ENCODE measurements around the gene FAM168A. TPM values are rescaled to one million over a fixed set of nuclear protein-coding genes. Genes with fewer than 3 reads are reported as not detected.

Gene FAM168A
- total RNA-seq, 2 experiments from 2014 or later = 11.6 to 11.7 TPM

- POLR2A ChIA-PET = no interaction called here
- CTCF ChIA-PET = no interaction called here
Measured at GRCh38 chr11:73415854-73416615, 181.9 kb downstream of the FAM168A start.

DNA sequence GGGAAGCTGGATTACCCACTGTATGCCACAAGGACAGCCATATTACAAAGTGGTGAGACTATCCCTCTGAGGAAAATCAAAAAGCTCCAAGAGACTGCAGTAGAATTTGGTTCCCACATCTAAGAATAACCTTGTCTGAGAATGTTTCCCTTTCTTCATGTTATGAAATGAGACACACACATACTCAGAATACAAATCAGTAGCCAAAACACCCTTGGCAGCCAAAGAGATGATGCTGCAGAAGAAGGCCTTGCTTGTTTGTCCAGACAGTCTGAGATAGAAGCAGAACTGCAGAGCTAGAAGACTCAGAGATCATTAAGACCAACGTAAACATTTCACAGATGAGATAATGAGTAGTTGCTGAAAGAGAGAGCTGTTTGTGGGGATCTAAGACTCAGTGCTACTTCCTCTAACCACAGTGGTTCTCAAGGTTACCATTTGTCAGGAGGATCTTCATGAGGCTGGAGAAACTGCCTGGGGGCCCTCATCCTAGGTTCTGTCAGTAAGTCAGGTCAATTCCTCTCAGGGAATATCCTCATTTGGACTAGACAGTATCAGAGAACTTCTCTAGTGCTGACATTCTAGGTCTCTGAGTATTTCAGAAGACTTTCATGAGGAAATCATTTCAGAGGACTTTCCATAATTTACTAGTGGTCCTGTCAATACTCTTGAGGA lies 182.8 kb downstream of the FAM168A start:
- ChIA-PET CTCF (interaction anchor here (1.2 to 1.5 kb wide), 3 partner anchors 14 to 64 kb away, joined by 3 to 6 read pairs (median 4); no protein-coding TSS in a partner anchor), POLR2A (no interaction called here)

GRCh38 chr11:73413256-73413655 lies 184.7 kb downstream of the FAM168A start:
- ChIA-PET POLR2A (no interaction called here), CTCF (no interaction called here)

GRCh38 chr11:73412308-73412707 lies 185.6 kb downstream of the FAM168A start:
- POLR2A ChIA-PET = no interaction called here
- CTCF ChIA-PET = interaction anchor here (0.5 to 0.6 kb wide), 2 partner anchors 271 to 500 kb away, joined by 3 read pairs; no protein-coding TSS in a partner anchor

DNA sequence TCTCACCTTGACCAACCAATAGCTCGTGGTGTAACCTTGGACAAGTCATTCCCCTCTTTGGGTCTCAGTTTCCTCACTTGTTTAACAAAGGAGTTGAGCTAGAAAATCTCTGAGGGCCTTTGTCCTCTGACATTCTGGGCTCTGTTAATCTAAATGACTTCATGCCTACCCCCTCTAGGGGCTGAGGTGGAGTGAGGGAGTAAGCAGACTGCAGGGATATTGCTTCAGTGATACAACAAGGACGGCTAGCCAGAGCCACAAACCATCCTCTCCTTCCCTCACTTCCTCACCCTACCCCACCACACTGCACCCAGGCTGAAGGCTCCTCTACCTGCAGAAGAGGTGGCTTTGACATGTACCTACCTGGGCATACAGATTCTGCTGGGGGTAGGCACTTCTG lies 186.9 kb downstream of the FAM168A start:
- ChIA-PET POLR2A (interaction anchor here (1.7 kb wide), 1 partner anchor 11 kb away, joined by 3 read pairs; no protein-coding TSS in a partner anchor), CTCF (no interaction called here)

DNA sequence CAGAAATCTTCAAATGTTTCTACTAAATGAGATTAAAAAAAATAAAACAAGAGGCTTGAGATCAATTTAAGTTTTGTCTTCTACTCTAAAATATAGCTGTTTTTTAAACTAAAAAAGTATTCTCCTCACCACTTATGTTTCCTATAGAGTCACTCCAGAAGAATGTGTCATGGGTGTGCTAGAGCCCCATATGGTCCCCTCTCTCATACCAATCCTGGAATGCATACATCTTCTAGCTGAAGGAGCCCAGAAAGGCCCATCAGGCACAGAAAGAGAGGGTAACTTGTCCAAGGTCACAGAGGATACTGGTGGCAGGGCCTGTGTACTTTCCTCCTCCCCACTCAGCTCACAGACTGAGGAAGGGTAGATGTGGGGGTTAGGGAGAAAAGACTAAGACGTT lies 187.3 kb downstream of the FAM168A start:
- ChIA-PET CTCF (interaction anchor here (1.1 kb wide), 1 partner anchor 40 kb away, joined by 3 read pairs; no protein-coding TSS in a partner anchor), POLR2A (interaction anchor here (1.7 kb wide), 1 partner anchor 11 kb away, joined by 3 read pairs; no protein-coding TSS in a partner anchor)

GRCh38 chr11:73409431-73409830 lies 188.5 kb downstream of the FAM168A start:
- ChIA-PET POLR2A (interaction anchor here (1.7 kb wide), 1 partner anchor 10 kb away, joined by 3 read pairs; no protein-coding TSS in a partner anchor), CTCF (no interaction called here)

GRCh38 chr11:73406619-73407018 lies 191.3 kb downstream of the FAM168A start:
- ChIA-PET POLR2A (interaction anchor here (0.5 kb wide), 1 partner anchor 518 kb away, joined by 8 read pairs; no protein-coding TSS in a partner anchor), CTCF (interaction anchor here (1.1 to 2.0 kb wide), 4 partner anchors 17 to 254 kb away, joined by 3 to 9 read pairs (median 3); no protein-coding TSS in a partner anchor)

DNA sequence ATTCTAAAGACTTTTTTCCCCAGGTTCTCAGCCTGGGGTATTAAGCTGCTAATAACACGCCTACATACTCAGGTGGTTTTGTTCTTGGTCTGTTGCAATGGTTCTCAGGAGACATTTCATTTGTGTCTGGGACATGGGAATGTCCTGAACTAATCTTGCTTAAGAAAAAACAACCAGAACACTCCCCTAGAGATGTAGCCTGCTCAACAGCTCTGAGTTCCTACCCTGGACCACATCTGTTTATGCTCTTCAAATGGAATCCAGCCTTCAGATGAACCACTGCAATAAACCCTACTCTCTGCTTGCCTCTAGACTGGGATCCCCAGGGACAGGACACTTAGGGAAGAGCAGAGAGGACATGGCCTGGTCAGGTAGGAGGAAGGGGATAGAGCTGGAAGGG lies 191.8 kb downstream of the FAM168A start:
- POLR2A ChIA-PET = no interaction called here
- CTCF ChIA-PET = interaction anchor here (1.1 to 2.0 kb wide), 2 partner anchors 114 to 255 kb away, joined by 3 to 9 read pairs; no protein-coding TSS in a partner anchor

DNA sequence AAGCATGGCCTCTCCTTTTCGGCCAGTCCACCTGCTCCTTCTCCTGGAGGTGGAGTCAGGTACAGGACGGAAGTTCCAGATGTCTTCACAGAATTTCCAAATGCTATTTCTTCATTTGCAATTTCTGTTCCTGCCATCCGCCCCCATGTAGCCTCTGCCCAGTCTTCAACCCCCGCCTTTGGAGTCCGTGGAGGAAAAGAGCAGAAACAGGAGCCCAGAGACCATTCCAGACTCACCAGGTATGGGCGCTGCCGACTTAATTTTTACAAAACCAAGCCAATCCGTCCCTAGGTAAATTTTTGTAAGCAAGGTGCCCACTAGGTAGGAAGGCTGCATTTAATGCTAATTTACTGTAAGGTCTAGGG lies 192.8 kb downstream of the FAM168A start:
- POLR2A ChIA-PET = no interaction called here
- CTCF ChIA-PET = interaction anchor here (1.0 kb wide), 1 partner anchor 54 kb away, joined by 3 read pairs; no protein-coding TSS in a partner anchor

- POLR2A ChIA-PET = no interaction called here
- CTCF ChIA-PET = interaction anchor here (1.0 kb wide), 1 partner anchor 53 kb away, joined by 3 read pairs; no protein-coding TSS in a partner anchor
Measured at GRCh38 chr11:73404506-73405145, 193.3 kb downstream of the FAM168A start.

DNA sequence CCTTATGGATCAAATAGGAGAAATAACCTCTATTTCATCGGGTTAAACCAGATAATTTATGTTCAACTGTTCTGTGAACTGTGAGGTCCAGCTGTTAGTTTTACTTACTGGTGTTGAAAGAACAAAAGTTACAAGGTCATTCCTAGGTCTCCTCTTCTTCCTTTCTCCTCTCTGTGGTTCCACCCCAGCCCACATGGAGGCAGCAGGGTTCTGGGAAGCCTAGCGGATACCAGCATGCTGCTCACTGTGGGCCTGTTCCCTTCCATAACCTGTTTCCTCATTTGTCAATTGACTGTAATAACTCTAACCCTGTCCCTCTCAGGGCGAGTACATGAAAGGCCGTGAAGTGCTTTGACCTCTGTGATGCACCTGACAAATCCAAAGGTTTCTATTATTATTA lies 193.9 kb downstream of the FAM168A start:
- CTCF ChIA-PET = interaction anchor here (1.0 kb wide), 1 partner anchor 53 kb away, joined by 3 read pairs; no protein-coding TSS in a partner anchor
- POLR2A ChIA-PET = no interaction called here

- CTCF ChIA-PET = no interaction called here
- POLR2A ChIA-PET = no interaction called here
Measured at GRCh38 chr11:73403541-73403940, 194.4 kb downstream of the FAM168A start.

DNA sequence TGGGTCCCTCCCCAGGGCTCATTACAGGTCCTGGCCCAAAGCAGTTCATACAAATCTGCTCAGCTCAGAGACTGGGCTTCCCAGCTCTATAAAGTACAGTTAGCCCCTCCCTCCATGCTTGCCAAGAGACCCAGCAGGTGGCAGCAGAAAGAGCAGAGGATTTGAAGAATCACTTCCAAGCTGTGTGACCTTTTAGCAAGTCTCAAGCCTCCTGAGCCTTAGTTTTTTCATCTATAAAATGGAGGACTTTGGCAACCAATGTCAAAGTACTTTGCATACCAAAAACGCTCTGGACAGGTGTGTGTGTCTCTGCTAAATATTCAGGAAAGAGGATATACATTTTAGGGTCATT lies 195.1 kb downstream of the FAM168A start:
- CTCF ChIA-PET = interaction anchor here (1.8 kb wide), 1 partner anchor 9 kb away, joined by 4 read pairs; no protein-coding TSS in a partner anchor
- POLR2A ChIA-PET = interaction anchor here (0.6 kb wide), 1 partner anchor 568 kb away, joined by 4 read pairs; no protein-coding TSS in a partner anchor

GRCh38 chr11:73401924-73402833 lies 195.7 kb downstream of the FAM168A start:
- ChIA-PET POLR2A (interaction anchor here (0.6 kb wide), 1 partner anchor 1343 kb away, joined by 8 read pairs; no protein-coding TSS in a partner anchor), CTCF (interaction anchor here (1.0 to 1.8 kb wide), 2 partner anchors 9 to 51 kb away, joined by 4 read pairs; no protein-coding TSS in a partner anchor)

DNA sequence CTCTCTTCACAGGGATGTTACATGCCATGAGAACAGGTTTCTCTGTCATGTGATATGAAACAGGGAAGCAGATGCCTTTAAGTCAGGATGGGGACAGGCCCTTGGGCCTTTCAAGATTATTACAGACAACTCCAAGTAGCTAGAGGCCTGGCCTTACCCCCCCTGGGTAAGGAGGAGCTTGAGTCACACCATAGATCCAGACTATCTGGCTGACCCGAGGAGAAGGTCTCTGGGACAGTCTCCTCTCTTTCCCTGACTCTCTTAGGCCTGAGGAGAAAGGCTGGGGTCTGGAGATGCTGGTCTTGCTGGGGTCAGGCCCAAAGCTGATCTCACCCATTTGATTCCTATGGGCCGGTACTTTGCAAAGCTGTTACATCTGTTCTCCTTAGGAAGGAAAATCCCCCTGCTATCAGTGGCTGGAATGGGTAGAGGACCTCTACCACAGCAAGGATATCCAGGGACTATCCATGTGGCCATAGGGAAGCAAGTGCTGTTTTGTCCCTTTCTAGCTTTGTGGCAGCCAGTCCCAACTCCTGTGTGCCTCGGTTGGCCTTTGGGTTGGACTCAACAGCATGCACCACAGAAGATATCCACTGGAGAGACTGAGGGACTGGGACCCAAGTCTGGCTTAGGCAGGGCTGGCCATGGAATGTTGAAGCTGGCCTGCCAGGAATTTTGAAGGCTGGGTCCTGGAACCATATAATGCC lies 196.5 kb downstream of the FAM168A start:
- POLR2A ChIA-PET = interaction anchor here (0.6 kb wide), 1 partner anchor 1344 kb away, joined by 8 read pairs; no protein-coding TSS in a partner anchor
- CTCF ChIA-PET = interaction anchor here (0.6 to 1.8 kb wide), 3 partner anchors 8 to 144 kb away, joined by 4 read pairs; no protein-coding TSS in a partner anchor

GRCh38 chr11:73400293-73400692 lies 197.6 kb downstream of the FAM168A start:
- ChIA-PET POLR2A (interaction anchor here (0.6 to 1.1 kb wide), 2 partner anchors 10 to 1341 kb away, joined by 3 to 5 read pairs; no protein-coding TSS in a partner anchor), CTCF (interaction anchor here (1.0 to 1.2 kb wide), 2 partner anchors 48 to 65 kb away, joined by 3 to 4 read pairs; no protein-coding TSS in a partner anchor)

DNA sequence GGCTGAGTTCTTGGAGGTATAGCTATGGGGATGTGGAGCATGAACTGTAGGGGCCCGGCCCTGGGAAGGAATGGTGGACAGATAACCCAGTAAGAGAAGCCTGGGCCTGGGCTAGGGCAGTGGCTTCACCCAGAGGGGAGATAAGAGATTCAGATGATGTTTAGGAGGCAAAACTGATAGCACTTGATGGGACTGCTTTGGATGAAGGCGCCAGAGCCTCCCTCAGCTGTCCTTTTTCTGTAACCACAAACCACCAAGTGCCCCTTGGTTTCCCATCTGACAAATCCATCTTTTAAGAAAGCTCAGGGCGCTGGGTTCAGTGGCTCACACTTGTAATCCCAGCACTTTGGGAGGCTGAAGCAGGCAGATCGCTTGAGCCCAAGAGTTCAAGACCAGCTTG lies 198.3 kb downstream of the FAM168A start:
- POLR2A ChIA-PET = interaction anchor here (0.5 to 1.1 kb wide), 2 partner anchors 10 to 1093 kb away, joined by 3 to 10 read pairs; no protein-coding TSS in a partner anchor
- CTCF ChIA-PET = interaction anchor here (1.2 kb wide), 1 partner anchor 47 kb away, joined by 4 read pairs; no protein-coding TSS in a partner anchor

Data from activated CD8-positive, alpha-beta memory T cell treated with anti-CD3 and anti-CD28 coated beads for 36 hours (primary cell).